H9 (cell line): ENCODE measurements around the gene SYNPO2. TPM values are rescaled to one million over a fixed set of nuclear protein-coding genes. Genes with fewer than 3 reads are reported as not detected.
"Not testable (repeated sequence)": the region's sequence is repeated elsewhere in the genome, so short reads cannot be mapped to it uniquely, and the experiment has no call there.

ENCODE experiments used
- DNase-seq: peaks from one replicate; pipeline ENCODE4 v3.0.0-alpha.2; 2017
- H2AFZ ChIP-seq: one replicate; pipeline ENCODE4 v1.6.1; 2013; ENCODE audit warnings: mild to moderate bottlenecking, low read length, control low read depth, moderate library complexity
- H2AK5ac ChIP-seq: 2 replicates; pipeline ENCODE4 v1.6.1; 2013; ENCODE audit warnings: low read length, control low read depth, mixed read lengths; ENCODE audit not compliant: insufficient read length
- H2BK120ac ChIP-seq: one replicate; pipeline ENCODE4 v1.6.1; 2013; ENCODE audit warnings: low read depth, mild to moderate bottlenecking, low read length, control low read depth, inconsistent platforms; ENCODE audit not compliant: poor library complexity, severe bottlenecking
- H2BK12ac ChIP-seq: 2 replicates; pipeline ENCODE4 v1.6.1; 2013; ENCODE audit warnings: low read length, control low read depth, mixed read lengths, low read depth; ENCODE audit not compliant: insufficient read length
- H2BK15ac ChIP-seq: 2 replicates; pipeline ENCODE4 v1.6.1; 2013; ENCODE audit warnings: low read depth, low read length, control low read depth
- H2BK20ac ChIP-seq: one replicate; pipeline ENCODE4 v1.6.1; 2013; ENCODE audit warnings: low read depth, mild to moderate bottlenecking, low read length, control low read depth, inconsistent platforms; ENCODE audit not compliant: poor library complexity, severe bottlenecking
- H2BK5ac ChIP-seq: 2 replicates; pipeline ENCODE4 v1.6.1; 2013; ENCODE audit warnings: low read length, control low read depth, mixed read lengths; ENCODE audit not compliant: insufficient read length
- H3K14ac ChIP-seq: 2 replicates; pipeline ENCODE4 v1.6.1; 2013; ENCODE audit warnings: low read length, control low read depth; ENCODE audit not compliant: insufficient read depth
- H3K18ac ChIP-seq: 2 replicates; pipeline ENCODE4 v1.6.1; 2013; ENCODE audit warnings: low read depth, mild to moderate bottlenecking, mixed read lengths, low read length, control low read depth; ENCODE audit not compliant: insufficient read length
- H3K23ac ChIP-seq: 2 replicates; pipeline ENCODE4 v1.6.1; 2013; ENCODE audit warnings: low read length, control low read depth, mixed read lengths, low read depth; ENCODE audit not compliant: insufficient read length
- H3K23me2 ChIP-seq: 2 replicates; pipeline ENCODE4 v1.6.1; 2013; ENCODE audit warnings: low read depth, mild to moderate bottlenecking, mixed read lengths, low read length, control low read depth; ENCODE audit not compliant: insufficient read length, poor library complexity, severe bottlenecking
- H3K27ac ChIP-seq: 2 replicates; pipeline ENCODE4 v1.5.1; 2013; ENCODE audit warnings: low read length, control low read depth, mixed read lengths, low read depth; ENCODE audit not compliant: insufficient read length
- H3K27me3 ChIP-seq: 2 replicates; pipeline ENCODE4 v1.6.1; 2013; ENCODE audit warnings: low read length, control low read depth, inconsistent platforms; ENCODE audit not compliant: insufficient read depth
- H3K4ac ChIP-seq: 2 replicates; pipeline ENCODE4 v1.6.1; 2013; ENCODE audit warnings: low read depth, mild to moderate bottlenecking, control low read depth, inconsistent platforms, low read length, moderate library complexity
- H3K4me1 ChIP-seq: 2 replicates; pipeline ENCODE4 v1.6.1; 2013; ENCODE audit warnings: low read length, control low read depth, inconsistent platforms; ENCODE audit not compliant: insufficient read depth
- H3K4me2 ChIP-seq: 2 replicates; pipeline ENCODE4 v1.6.1; 2013; ENCODE audit warnings: low read length, control low read depth, mixed read lengths; ENCODE audit not compliant: insufficient read length, insufficient read depth
- H3K56ac ChIP-seq: 2 replicates; pipeline ENCODE4 v1.6.1; 2013; ENCODE audit warnings: low read depth, mild to moderate bottlenecking, mixed read lengths, low read length, control low read depth; ENCODE audit not compliant: insufficient read length
- H3K79me1 ChIP-seq: 2 replicates; pipeline ENCODE4 v1.6.1; 2013; ENCODE audit warnings: low read depth, mild to moderate bottlenecking, moderate library complexity, low read length, control low read depth, inconsistent platforms; ENCODE audit not compliant: insufficient read depth, poor library complexity, severe bottlenecking
- H3K79me2 ChIP-seq: 2 replicates; pipeline ENCODE4 v1.6.1; 2013; ENCODE audit warnings: low read length, control low read depth, inconsistent platforms; ENCODE audit not compliant: insufficient read depth
- H3K9ac ChIP-seq: 2 replicates; pipeline ENCODE4 v1.6.1; 2013; ENCODE audit warnings: low read length, control low read depth, mixed read lengths; ENCODE audit not compliant: insufficient read length; ENCODE audit errors: extremely low read depth
- H3K9me3 ChIP-seq: one replicate; pipeline ENCODE4 v1.6.1; 2013; ENCODE audit warnings: low read depth, low read length, inconsistent platforms; ENCODE audit not compliant: control insufficient read depth
- H3T11ph ChIP-seq: one replicate; pipeline ENCODE4 v1.6.1; 2013; ENCODE audit warnings: mild to moderate bottlenecking, low read length, control low read depth, inconsistent platforms
- H4K20me1 ChIP-seq: one replicate; pipeline ENCODE4 v1.6.1; 2013; ENCODE audit not compliant: control insufficient read depth, insufficient read length, insufficient read depth
- H4K5ac ChIP-seq: 2 replicates; pipeline ENCODE4 v1.6.1; 2013; ENCODE audit warnings: low read depth, mild to moderate bottlenecking, mixed read lengths, low read length, control low read depth; ENCODE audit not compliant: insufficient read length
- H4K8ac ChIP-seq: replicated peaks from 2 replicates; pipeline ENCODE4 v1.6.1; 2013; ENCODE audit warnings: low read length, control low read depth, mixed read lengths, low read depth; ENCODE audit not compliant: insufficient read length
- H4K91ac ChIP-seq: 2 replicates; pipeline ENCODE4 v1.6.1; 2013; ENCODE audit warnings: low read depth, mild to moderate bottlenecking, moderate library complexity, mixed read lengths, low read length, control low read depth; ENCODE audit not compliant: insufficient read length
- H3K27ac Mint-ChIP-seq, 3 experiments: 2 replicates in 2 of 3; 3 replicates in 1 of 3; pipeline ENCODE4 v1.8.0; 2020 to 2021; ENCODE audit warnings: mixed read lengths in 3 of 3, mild to moderate bottlenecking in 1 of 3, moderate library complexity in 1 of 3
- H3K27me3 Mint-ChIP-seq: 2 replicates; pipeline ENCODE4 v1.8.0; 2021; ENCODE audit warnings: low read depth, mild to moderate bottlenecking, moderate library complexity, mixed read lengths
- H3K36me3 Mint-ChIP-seq, 3 experiments: 2 replicates in 2 of 3; 3 replicates in 1 of 3; pipeline ENCODE4 v1.8.0; 2020 to 2021; ENCODE audit warnings: low read depth in 3 of 3, mixed read lengths in 3 of 3; ENCODE audit not compliant: insufficient read depth in 1 of 3
- H3K4me1 Mint-ChIP-seq, 2 experiments: 2 replicates each; pipeline ENCODE4 v1.8.0; 2020; ENCODE audit warnings: mixed read lengths in 2 of 2
- H3K4me3 Mint-ChIP-seq, 2 experiments: 2 replicates in 1 of 2; 3 replicates in 1 of 2; pipeline ENCODE4 v1.8.0; 2020 to 2021; ENCODE audit warnings: mild to moderate bottlenecking in 2 of 2, mixed read lengths in 2 of 2, moderate library complexity in 1 of 2
- H3K9me3 Mint-ChIP-seq, 2 experiments: 2 replicates in 1 of 2; 3 replicates in 1 of 2; pipeline ENCODE4 v1.8.0; 2020; ENCODE audit warnings: mild to moderate bottlenecking in 2 of 2, mixed read lengths in 2 of 2, moderate library complexity in 1 of 2
- WGBS: extraction: QIAGEN DNeasy Blood & Tissue Kit; methylation state at CpG from one replicate; pipeline ENCODE4 v1.1.7; 2013; ENCODE audit warnings: missing lambda C conversion rate, low lambda C conversion rate, mixed read lengths; ENCODE audit not compliant: insufficient read length; ENCODE audit errors: extremely low coverage; 5-methylcytosine and 5-hydroxymethylcytosine counted together
- total RNA-seq: library from RNA; stranded (reverse); gene quantifications from 2 replicates; pipeline ENCODE4 v1.2.1, GENCODE V29; 2021

Gene SYNPO2
- total RNA-seq, 1 experiment from 2014 or later: 1.1 TPM

DNA sequence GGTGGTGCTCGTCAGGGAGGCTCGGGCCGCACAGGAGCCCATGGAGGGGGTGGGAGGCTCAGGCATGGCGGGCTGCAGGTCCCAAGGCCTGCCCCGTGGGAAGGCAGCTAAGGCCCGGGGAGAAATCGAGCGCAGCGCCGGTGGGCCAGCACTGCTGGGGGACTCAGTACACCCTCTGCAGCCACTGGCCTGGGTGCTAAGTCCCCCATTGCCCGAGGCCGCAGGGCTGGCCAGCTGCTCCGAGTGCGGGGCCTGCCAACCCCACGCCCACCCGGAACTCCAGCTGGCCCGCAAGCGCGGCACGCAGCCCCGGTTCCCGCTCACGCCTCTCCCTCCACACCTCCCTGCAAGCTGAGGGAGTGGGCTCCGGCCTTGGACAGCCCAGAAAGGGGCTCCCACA lies 88.4 kb downstream of the SYNPO2 start:
- not testable (repeated sequence) for H3K9me3 ChIP-seq, H3K79me1 ChIP-seq, H3K27me3 Mint-ChIP-seq, H3K23ac ChIP-seq, H4K8ac ChIP-seq, H3K9ac ChIP-seq, DNase-seq, H2AFZ ChIP-seq, H4K20me1 ChIP-seq, H3K23me2 ChIP-seq, H2AK5ac ChIP-seq, H2BK15ac ChIP-seq, H3K4me1 ChIP-seq, H3K27me3 ChIP-seq, H3K27ac ChIP-seq, H3K4me3 Mint-ChIP-seq, H2BK12ac ChIP-seq, H3K4ac ChIP-seq, H3K36me3 Mint-ChIP-seq, H2BK20ac ChIP-seq, H3K79me2 ChIP-seq, H3K4me2 ChIP-seq, H2BK5ac ChIP-seq, H3K56ac ChIP-seq, H3K9me3 Mint-ChIP-seq, H2BK120ac ChIP-seq, H4K91ac ChIP-seq, H3T11ph ChIP-seq, H3K18ac ChIP-seq, H3K14ac ChIP-seq, H4K5ac ChIP-seq, H3K27ac Mint-ChIP-seq
- WGBS: no CpG with 5 or more reads among the region's 24 CpGs
- peaks cover 8 to 10% of the 10 kb centered on the region in 2 experiments for H3K4me1 Mint-ChIP-seq
